Measurements from ENCODE around the gene SFXN3. TPM values are rescaled to one million over a fixed set of nuclear protein-coding genes. Genes with fewer than 3 reads are reported as not detected.
A peak's percentile ranks its signal among the peaks of the same experiment; 100 is the strongest.

SFXN3 gene
- total RNA-seq, 1 donor from 2014 or later, result 37.3 TPM

- Mint-ChIP-seq H3K4me1 (peaks cover 27% of the 10 kb centered on the region), H3K27ac (no peak overlapping the region), H3K27me3 (no peaks in the 10 kb centered on the region), H3K4me3 (no peak overlapping the region), H3K36me3 (ENCODE audit: low read depth) (peaks cover 5% of the 10 kb centered on the region), H3K9me3 (no peaks in the 10 kb centered on the region)
- no peak for DNase-seq
- intact Hi-C loops (cut with micrococcal nuclease), result no loop called here
Observed at GRCh38 chr10:101056365-101057151, 25.5 kb downstream of the SFXN3 start.

DNA sequence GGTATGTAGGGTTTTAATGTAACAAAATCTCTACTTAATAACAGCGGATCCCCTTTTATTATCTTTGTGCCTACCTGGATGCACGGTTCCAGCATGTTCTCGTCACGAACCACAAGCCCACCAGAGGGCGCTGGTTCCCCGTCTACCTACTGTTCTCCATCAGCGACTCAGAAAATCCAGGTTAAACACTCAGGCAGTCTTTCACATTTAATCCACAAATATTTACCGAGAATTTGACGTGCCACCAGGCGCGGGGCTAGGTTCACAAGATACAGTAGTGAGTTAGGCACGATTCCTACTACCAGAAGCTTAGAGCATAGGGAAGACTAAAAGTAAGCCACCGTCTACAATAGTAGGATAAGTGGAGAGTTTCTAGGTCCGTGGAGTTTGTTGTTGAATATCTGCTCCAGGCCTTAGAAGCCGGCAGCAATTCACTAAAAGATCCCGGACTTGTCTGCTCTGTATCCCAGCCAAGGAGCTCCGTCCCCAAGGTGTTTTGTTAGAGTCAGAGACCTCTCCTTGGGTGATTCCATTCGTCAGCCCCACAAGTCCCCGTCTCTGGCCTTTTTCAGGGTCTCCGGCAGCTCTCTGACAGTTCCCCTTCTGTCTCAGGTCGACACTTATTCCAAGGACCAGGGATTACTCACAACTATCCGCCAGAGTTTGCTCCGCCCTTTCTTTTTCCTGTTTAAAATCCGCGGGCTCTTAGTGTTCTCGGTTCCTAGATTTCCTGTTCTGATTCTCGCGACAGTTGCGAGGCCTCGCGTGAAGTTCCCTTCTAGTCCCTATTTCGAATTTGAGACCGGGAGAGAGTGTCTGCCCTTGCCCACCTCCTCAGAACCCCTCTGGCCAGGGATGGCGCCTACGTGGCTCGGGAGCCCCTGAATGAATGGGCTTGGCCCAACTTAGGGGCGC is 29.3 kb downstream of the SFXN3 start:
- Mint-ChIP-seq H3K4me3 (peak overlapping the region; percentile 84), H3K4me1 (peaks cover 33% of the 10 kb centered on the region), H3K27me3 (peaks cover 26% of the 10 kb centered on the region), H3K27ac (peak overlapping the region; percentile 96), H3K9me3 (no peaks in the 10 kb centered on the region), H3K36me3 (ENCODE audit: low read depth) (peaks cover 2% of the 10 kb centered on the region)
- intact Hi-C loops (cut with micrococcal nuclease), result loop anchor here (1.0 to 10.0 kb wide), 6 partner anchors 8 to 1442 kb away; partner anchors contain the start of genes ACTR1A, HPS6, PDZD7 and SFXN3
- DNase-seq, result peak; percentile 97

GRCh38 chr10:101060951-101061623 is 30.1 kb downstream of the SFXN3 start:
- Mint-ChIP-seq H3K9me3 (no peaks in the 10 kb centered on the region), H3K4me1 (peaks cover 35% of the 10 kb centered on the region), H3K36me3 (ENCODE audit: low read depth) (peaks cover 2% of the 10 kb centered on the region), H3K27ac (peak overlapping the region; percentile 96), H3K27me3 (peaks cover 34% of the 10 kb centered on the region), H3K4me3 (peak overlapping the region; percentile 84)
- intact Hi-C loops (cut with micrococcal nuclease), result loop anchor here (1.0 to 10.0 kb wide), 6 partner anchors 7 to 1441 kb away; partner anchors contain the start of genes ACTR1A, HPS6, PDZD7 and SFXN3
- DNase-seq, result peak; percentile 87

GRCh38 chr10:101061624-101062231 is 30.7 kb downstream of the SFXN3 start, which contains the start of gene KAZALD1:
KAZALD1 (plus strand) TSS chr10:101061989; CDS start chr10:101062593, 604 bp downstream.
- peak; percentile 62 for DNase-seq
- peak within 1 kb of the TSS; percentile 96 for H3K27ac Mint-ChIP-seq
- peaks cover 39% of the 10 kb centered on the region for H3K27me3 Mint-ChIP-seq
- peak within 1 kb of the TSS; percentile 84 for H3K4me3 Mint-ChIP-seq
- no peaks in the 10 kb centered on the region for H3K9me3 Mint-ChIP-seq
- H3K4me1 Mint-ChIP-seq, result peaks cover 36% of the 10 kb centered on the region
- peaks cover 2% of the 10 kb centered on the region for H3K36me3 Mint-ChIP-seq (ENCODE audit: low read depth)
- intact Hi-C loops (cut with micrococcal nuclease), result loop anchor here (5.0 to 10.0 kb wide), 3 partner anchors 81 to 1441 kb away; partner anchors contain the start of genes ACTR1A, HPS6 and SUFU

DNA sequence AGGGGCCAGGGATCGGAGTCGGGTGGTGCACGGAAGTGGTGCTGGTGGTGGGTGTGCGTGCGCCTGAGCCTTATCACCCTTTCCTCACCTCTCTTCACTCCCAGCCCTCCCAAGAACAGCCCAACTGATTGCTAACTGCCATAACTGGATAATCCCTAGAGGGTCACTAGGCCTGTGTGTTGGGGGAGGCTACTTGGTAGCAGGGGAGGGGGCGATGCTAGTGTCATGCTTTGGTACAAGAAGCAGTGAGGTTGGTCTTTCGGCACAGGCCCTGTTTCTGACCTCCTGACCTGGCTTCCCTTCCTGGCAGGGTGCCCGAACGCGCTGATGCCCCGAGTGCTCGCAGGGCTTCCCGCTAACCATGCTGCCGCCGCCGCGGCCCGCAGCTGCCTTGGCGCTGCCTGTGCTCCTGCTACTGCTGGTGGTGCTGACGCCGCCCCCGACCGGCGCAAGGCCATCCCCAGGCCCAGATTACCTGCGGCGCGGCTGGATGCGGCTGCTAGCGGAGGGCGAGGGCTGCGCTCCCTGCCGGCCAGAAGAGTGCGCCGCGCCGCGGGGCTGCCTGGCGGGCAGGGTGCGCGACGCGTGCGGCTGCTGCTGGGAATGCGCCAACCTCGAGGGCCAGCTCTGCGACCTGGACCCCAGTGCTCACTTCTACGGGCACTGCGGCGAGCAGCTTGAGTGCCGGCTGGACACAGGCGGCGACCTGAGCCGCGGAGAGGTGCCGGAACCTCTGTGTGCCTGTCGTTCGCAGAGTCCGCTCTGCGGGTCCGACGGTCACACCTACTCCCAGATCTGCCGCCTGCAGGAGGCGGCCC is 31.4 kb downstream of the SFXN3 start:
- intact Hi-C loops (cut with micrococcal nuclease), result loop anchor here (5.0 to 10.0 kb wide), 3 partner anchors 80 to 1440 kb away; partner anchors contain the start of genes ACTR1A, HPS6 and SUFU
- Mint-ChIP-seq H3K27me3 (peaks cover 44% of the 10 kb centered on the region), H3K4me1 (peaks cover 33% of the 10 kb centered on the region), H3K27ac (no peak overlapping the region), H3K9me3 (no peaks in the 10 kb centered on the region), H3K4me3 (peak overlapping the region; percentile 67), H3K36me3 (ENCODE audit: low read depth) (no peaks in the 10 kb centered on the region)
- DNase-seq, result peak; percentile 87

DNA sequence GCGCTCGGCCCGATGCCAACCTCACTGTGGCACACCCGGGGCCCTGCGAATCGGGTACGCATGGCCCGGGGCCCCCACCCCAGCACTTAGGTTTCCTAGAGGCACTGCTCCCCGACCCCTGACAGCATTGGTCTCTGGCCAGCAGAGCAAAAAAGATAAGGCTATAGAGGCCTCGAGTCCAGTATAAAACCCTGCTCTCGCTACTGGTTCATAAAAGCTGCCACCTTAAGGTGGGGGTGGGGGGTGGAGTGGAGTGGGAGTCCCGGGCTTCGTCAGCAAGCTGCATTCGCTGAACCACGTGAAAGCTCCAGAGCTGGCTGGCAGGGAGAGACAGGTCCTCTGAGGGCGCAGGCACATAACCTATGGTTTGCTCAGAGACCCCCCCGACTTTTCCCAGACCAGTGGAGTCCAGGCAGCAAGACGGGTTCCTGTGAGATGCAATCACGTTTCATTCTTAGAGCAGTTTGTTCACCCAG is 32.1 kb downstream of the SFXN3 start:
- Mint-ChIP-seq H3K27ac (no peak overlapping the region), H3K27me3 (peaks cover 47% of the 10 kb centered on the region), H3K36me3 (ENCODE audit: low read depth) (no peaks in the 10 kb centered on the region), H3K9me3 (no peaks in the 10 kb centered on the region), H3K4me1 (peaks cover 35% of the 10 kb centered on the region), H3K4me3 (no peak overlapping the region)
- intact Hi-C loops (cut with micrococcal nuclease), result loop anchor here (5.0 to 10.0 kb wide), 3 partner anchors 79 to 1439 kb away; partner anchors contain the start of genes ACTR1A, HPS6 and SUFU
- peak; percentile 56 for DNase-seq

- no peak overlapping the region for H3K4me3 Mint-ChIP-seq
- H3K27me3 Mint-ChIP-seq, result peaks cover 47% of the 10 kb centered on the region
- H3K9me3 Mint-ChIP-seq, result no peaks in the 10 kb centered on the region
- no peak overlapping the region for H3K27ac Mint-ChIP-seq
- H3K4me1 Mint-ChIP-seq, result peaks cover 32% of the 10 kb centered on the region
- intact Hi-C loops (cut with micrococcal nuclease), result loop anchor here (5.0 to 10.0 kb wide), 3 partner anchors 79 to 1439 kb away; partner anchors contain the start of genes ACTR1A, HPS6 and SUFU
- no peaks in the 10 kb centered on the region for H3K36me3 Mint-ChIP-seq (ENCODE audit: low read depth)
- peak; percentile 57 for DNase-seq
Observed at GRCh38 chr10:101063548-101064414, 32.7 kb downstream of the SFXN3 start.

- no peak overlapping the region for H3K4me3 Mint-ChIP-seq
- intact Hi-C loops (cut with micrococcal nuclease), result loop anchor here (5.0 to 10.0 kb wide), 3 partner anchors 78 to 1438 kb away; partner anchors contain the start of genes ACTR1A, HPS6 and SUFU
Observed at GRCh38 chr10:101064415-101065030, 33.5 kb downstream of the SFXN3 start.

DNA sequence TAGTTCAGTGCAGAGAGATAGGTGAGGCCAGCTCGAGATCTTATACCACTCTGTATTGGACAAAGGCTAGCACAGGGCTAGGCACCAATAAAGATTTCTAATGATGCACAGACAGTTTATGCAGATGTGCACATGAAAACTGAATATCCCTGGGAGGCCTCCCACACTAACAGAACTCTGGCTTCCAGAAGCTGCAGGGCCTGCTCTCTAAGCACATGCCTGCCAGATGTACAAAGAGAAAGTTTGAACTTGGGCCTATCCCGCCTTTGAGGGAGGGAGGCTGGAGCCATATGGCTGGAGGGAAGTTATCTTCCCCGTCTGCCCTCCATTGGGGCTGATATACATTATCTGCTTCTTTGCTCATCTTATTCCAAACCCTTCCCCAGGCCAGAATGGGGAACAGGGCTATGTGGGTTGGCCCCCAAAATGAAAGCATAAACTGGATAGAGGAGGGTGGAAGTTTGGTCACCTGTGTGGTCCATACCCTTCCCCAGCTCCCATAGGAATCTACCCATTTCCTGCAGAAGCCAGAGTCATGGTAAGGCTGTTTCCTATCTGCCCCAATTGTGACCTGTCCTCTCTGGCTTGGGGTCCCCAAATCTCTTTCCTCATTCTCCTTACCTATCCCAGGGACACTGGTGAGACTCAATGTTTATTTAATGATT is 34.6 kb downstream of the SFXN3 start:
- H3K27ac Mint-ChIP-seq, result no peak overlapping the region
- H3K9me3 Mint-ChIP-seq, result no peaks in the 10 kb centered on the region
- DNase-seq, result no peak
- peak overlapping the region; percentile 88 for H3K4me3 Mint-ChIP-seq
- intact Hi-C loops (cut with micrococcal nuclease), result loop anchor here (10.0 kb wide), 1 partner anchor 999 kb away; the partner anchor contains the start of gene HPS6
- H3K36me3 Mint-ChIP-seq (ENCODE audit: low read depth), result no peaks in the 10 kb centered on the region
- H3K4me1 Mint-ChIP-seq, result peaks cover 23% of the 10 kb centered on the region
- H3K27me3 Mint-ChIP-seq, result peaks cover 47% of the 10 kb centered on the region

More at GRCh38 chr10:101064415-101065030, 33.5 kb downstream of the SFXN3 start:
- H3K27me3 Mint-ChIP-seq, result peaks cover 47% of the 10 kb centered on the region
- no peak overlapping the region for H3K27ac Mint-ChIP-seq
- H3K36me3 Mint-ChIP-seq (ENCODE audit: low read depth), result no peaks in the 10 kb centered on the region
- no peaks in the 10 kb centered on the region for H3K9me3 Mint-ChIP-seq
- no peak for DNase-seq
- H3K4me1 Mint-ChIP-seq, result peaks cover 28% of the 10 kb centered on the region

DNA sequence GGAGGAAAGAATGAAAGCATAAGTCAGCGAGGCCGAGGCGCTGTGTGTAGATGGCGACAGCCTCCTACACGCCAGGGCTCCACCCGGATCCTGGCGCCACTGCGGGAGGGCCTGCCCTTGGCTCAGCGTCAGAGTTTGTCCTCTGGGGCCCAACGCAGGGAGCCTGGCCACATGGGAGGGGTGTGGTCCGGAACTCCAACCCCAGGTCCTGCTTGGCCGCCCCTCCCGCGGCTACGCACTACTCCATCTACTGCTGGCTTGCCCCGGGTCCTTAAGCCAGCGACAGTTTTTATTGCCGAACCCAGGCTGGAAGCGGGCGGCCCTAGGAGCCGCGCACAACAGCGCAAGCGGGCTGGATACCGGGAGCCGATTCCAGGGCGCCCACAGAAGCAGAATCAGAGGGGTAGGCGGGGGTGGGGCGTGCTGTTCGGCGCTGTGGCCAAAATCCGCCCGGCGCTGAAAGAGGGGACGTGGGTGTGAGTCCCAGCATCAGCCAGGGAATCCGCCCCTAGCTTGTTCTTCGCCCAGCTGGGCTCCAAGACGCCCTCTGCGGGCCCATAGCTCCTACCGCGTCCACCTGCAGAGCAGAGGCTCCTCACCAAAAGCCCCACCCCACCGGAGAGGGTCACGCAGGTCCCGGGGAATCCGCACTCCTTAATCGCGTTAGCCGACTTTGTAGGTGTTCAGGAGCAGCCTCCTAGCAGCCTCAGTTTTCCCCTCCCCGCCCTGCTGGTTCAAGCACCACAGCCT is 35.3 kb downstream of the SFXN3 start:
- Mint-ChIP-seq H3K9me3 (no peaks in the 10 kb centered on the region), H3K27me3 (peaks cover 47% of the 10 kb centered on the region), H3K4me1 (peaks cover 23% of the 10 kb centered on the region), H3K4me3 (peak overlapping the region; percentile 88), H3K27ac (no peak overlapping the region), H3K36me3 (ENCODE audit: low read depth) (no peaks in the 10 kb centered on the region)
- intact Hi-C loops (cut with micrococcal nuclease), result loop anchor here (10.0 kb wide), 1 partner anchor 998 kb away; the partner anchor contains the start of gene HPS6
- DNase-seq, result peak; percentile 82
